GM18873 (cell line): ENCODE results near the gene PAK1.

ENCODE experiments used
- ATAC-seq: cut with Tn5 transposase; IDR thresholded peaks from one replicate; pipeline ENCODE4 v1.9.1; 2021; ENCODE audit warnings: mild to moderate bottlenecking, moderate library complexity, moderate number of reproducible peaks; ENCODE audit not compliant: unreplicated experiment, low FRiP score

The PAK1 gene

GRCh38 chr11:77440678-77441077 lies 33.2 kb downstream of the PAK1 start:
- no peak for ATAC-seq

DNA sequence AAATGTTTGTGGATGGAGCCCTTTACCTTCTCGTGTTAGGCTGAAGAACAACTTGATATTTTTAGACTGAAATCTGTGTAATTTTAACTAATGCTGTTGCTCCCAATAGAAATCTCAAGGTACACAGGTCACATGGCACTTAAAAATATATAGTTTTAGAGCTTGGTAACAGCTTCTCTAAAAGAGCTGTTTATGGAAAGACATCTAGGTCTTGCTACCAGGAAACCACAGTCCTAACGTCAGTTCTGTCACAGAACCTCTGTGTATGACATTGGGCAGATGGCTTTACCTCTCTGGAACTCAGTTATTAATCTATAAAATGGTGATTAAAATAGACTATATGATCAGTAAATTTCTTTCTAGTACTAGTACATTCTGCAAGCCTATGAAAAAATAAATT lies 35.4 kb downstream of the PAK1 start:
- no peak for ATAC-seq

- ATAC-seq = no peak
Measured at GRCh38 chr11:77436969-77437368, 36.9 kb downstream of the PAK1 start.

- ATAC-seq = no peak
Measured at GRCh38 chr11:77436506-77436905, 37.4 kb downstream of the PAK1 start.

- ATAC-seq = no peak
Measured at GRCh38 chr11:77435972-77436371, 37.9 kb downstream of the PAK1 start.

DNA sequence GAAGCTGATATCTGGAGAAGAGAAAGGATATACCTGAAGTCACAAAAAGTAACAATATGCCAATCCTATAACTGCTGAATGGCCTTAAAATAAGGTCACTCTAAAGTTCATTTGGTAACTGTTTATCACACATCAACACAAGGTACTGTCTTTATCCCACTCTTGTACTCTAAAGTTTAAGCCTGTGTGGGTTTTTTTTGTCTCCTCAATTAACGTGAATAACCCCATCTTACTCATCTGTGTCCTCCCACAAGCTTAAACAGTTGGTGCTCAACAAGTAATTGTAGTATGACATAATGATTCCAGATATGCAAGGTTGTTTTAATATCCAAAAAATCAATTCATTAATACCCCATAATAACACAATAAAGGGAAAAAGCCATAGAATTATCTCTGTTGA lies 42.1 kb downstream of the PAK1 start:
- no peak for ATAC-seq

DNA sequence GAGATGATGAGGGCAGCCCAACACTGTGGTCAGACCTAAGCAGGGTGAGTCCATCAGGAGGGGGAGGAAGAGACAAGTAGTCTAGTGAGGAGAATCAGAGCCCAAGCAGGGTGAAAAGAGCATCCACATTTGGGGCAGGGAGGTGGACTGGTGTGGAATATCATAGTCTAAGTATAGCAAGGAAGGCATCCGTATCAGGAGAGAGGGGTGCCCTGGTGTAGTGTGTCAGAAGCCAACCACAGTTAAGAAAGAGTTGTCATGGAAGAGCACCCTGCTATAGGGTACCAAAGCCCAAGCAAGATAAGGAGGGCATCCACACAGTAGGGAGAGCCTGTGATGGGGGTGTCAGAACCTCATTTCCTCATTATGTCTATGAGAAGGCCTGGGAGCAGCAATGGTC lies 45.3 kb downstream of the PAK1 start:
- ATAC-seq = no peak

- ATAC-seq = no peak
Measured at GRCh38 chr11:77425346-77425745, 48.5 kb downstream of the PAK1 start.

GRCh38 chr11:77424644-77425043 lies 49.2 kb downstream of the PAK1 start:
- ATAC-seq = no peak

DNA sequence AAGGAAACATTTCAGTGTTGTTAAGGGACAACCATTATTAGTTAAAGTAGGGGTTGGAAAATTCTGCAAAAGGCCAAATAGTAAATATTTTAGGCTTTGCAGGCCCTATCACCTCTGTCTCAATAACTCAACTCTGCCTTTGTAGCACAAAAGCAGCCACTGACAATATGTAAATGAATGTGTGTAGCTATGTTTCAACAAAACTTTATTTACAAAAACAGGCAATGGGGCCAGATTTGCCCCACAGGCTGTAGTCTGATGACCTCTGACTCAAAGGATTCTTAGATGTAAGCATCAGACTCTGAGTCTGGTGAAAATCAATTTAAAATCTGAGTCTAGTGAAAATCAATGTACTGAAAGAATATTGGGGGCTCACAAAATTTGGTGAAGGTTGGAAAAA lies 50.3 kb downstream of the PAK1 start:
- no peak for ATAC-seq

- no peak for ATAC-seq
Measured at GRCh38 chr11:77422687-77423086, 51.2 kb downstream of the PAK1 start.

GRCh38 chr11:77421041-77421723 lies 52.7 kb downstream of the PAK1 start:
- ATAC-seq = no peak

- ATAC-seq = no peak
Measured at GRCh38 chr11:77418971-77419597, 54.8 kb downstream of the PAK1 start.

GRCh38 chr11:77418155-77418970 lies 55.5 kb downstream of the PAK1 start:
- no peak for ATAC-seq

DNA sequence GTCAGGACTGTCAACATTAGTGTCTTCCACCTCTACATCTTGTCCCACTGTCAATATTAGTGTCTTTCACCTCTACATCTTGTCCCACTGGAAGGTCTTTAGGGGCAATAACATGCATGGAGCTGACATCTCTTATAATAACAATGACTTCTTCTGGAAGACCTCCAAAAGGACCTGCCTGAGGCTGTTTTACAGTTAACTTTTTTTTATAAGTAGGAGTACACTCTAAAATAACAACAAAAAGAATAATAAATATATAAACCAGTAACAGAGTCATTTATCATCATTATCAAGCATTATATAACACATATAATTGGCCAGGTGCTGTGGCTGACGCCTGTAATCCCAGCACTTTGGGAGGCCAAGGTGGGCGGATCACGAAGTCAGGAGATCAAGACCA lies 57.5 kb downstream of the PAK1 start:
- ATAC-seq = no peak

DNA sequence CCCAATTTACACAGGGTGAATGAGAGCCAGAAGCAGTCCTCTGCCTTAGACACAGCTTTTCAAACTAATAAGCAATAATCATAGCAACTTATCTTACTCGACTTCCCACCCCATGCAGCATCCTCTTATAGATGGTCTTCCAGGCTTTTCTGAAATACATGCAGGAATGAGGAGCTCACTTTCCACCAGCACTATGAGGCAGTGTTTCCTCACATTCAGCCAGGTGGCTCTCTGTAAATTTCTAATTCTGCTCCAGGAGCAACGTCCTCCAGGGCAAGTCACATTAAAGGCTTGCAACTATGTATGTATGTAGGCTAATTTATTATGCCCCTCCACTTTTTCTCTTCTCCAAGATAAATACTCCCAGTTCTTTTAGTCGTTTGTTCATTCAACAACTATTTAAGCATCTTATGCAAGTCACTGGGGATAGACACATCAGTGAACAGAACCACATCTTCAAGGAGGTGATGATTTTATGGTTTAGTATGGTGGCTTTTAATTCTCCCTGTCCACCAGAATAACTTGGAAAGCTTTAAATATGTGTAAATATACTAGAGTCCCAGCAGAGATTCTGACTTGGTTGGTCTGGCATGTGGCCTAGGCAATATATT lies 59.9 kb downstream of the PAK1 start:
- ATAC-seq = no peak

DNA sequence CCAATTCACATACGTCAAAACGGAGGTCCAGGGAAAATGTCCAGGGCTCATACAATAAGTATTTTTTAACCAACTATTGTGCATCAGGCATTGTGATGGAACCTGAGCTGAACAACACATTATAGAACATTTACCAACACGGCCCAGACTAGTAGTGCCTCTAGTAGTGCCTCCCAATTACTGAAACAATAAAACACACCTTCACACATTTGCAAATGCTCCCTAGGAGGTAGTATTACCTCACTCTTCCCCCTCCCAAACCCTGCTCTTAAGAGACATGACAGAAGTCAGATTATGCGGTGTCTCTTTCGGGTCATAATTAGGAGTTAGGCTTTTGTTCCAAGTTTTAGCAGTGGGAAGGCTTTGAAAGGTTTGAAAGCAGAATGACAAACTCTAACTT lies 61.1 kb downstream of the PAK1 start:
- ATAC-seq = no peak

GRCh38 chr11:77411717-77412441 lies 62.0 kb downstream of the PAK1 start:
- peak; percentile 78 for ATAC-seq

DNA sequence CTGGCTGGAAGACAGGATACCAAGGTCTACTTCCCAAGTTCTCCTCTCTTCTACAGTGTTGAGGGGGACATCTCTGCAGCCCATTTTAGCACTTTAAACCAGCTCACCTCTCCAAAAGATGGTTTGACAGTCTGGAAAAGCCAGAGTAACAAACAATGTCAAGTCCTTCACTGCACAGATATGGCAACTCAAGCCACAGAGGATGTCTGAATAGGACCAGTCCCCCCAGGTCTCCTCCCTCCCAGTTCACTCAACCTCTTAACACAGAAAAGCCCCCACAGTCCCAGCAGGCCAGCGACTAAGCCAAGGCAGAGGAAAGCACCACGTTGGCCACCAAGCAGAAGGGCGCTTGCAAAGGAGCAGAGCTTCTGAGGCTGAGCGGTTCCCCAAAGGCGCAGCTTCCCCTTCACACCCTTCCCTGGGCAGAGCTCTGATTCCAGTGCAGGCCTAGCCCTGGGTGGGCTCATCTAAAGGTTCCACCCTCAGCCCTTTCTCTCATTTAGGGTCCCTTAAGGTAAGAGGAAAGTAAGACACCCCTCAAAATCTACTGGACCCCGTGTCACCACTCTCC lies 62.7 kb downstream of the PAK1 start:
- peak; percentile 21 for ATAC-seq
